ENCODE results near the gene CHRND. TPM values are rescaled to one million over a fixed set of nuclear protein-coding genes. Genes with fewer than 3 reads are reported as not detected.

The CHRND gene
- polyA plus RNA-seq, 12 donors = 67.6 to 182 (median 131) TPM; not detected in 1

- DNase-seq = no peak
Measured at GRCh38 chr2:232540441-232541041, 14.6 kb downstream of the CHRND start.

GRCh38 chr2:232541195-232541960 is 15.4 kb downstream of the CHRND start:
- DNase-seq = no peak

- DNase-seq = no peak
Measured at GRCh38 chr2:232541961-232542714, 16.2 kb downstream of the CHRND start.

GRCh38 chr2:232542715-232543467 is 16.9 kb downstream of the CHRND start:
- no peak for DNase-seq

GRCh38 chr2:232543491-232543890 is 17.5 kb downstream of the CHRND start:
- DNase-seq = no peak

- no peak for DNase-seq
Measured at GRCh38 chr2:232543928-232544631, 18.1 kb downstream of the CHRND start.

GRCh38 chr2:232544674-232545073 is 18.7 kb downstream of the CHRND start:
- DNase-seq = no peak

- no peak for DNase-seq
Measured at GRCh38 chr2:232545511-232546375, 19.8 kb downstream of the CHRND start.

GRCh38 chr2:232547991-232548390 is 22.0 kb downstream of the CHRND start:
- DNase-seq = no peak

- no peak for DNase-seq
Measured at GRCh38 chr2:232549655-232550353, 23.8 kb downstream of the CHRND start.

- DNase-seq = peak; percentile 96
Measured at GRCh38 chr2:232550354-232551249, 24.6 kb downstream of the CHRND start, which contains the start of the genes EIF4E2 and TIGD1. Gene EIF4E2, plus strand, starts transcription at chr2:232550689. Its CDS starts 36 bp downstream, at chr2:232550725. Gene TIGD1, minus strand, starts transcription at chr2:232550557. Its CDS starts 675 bp downstream, at chr2:232549882.

GRCh38 chr2:232551250-232551638 is 25.3 kb downstream of the CHRND start:
- DNase-seq = no peak

- no peak for DNase-seq
Measured at GRCh38 chr2:232551776-232552175, 25.8 kb downstream of the CHRND start.

GRCh38 chr2:232556426-232556825 is 30.5 kb downstream of the CHRND start:
- DNase-seq = no peak

GRCh38 chr2:232562515-232563151 is 36.7 kb downstream of the CHRND start:
- DNase-seq = no peak

- DNase-seq = no peak
Measured at GRCh38 chr2:232563580-232563979, 37.6 kb downstream of the CHRND start.

GRCh38 chr2:232567721-232568120 is 41.8 kb downstream of the CHRND start:
- no peak for DNase-seq

- no peak for DNase-seq
Measured at GRCh38 chr2:232568161-232568560, 42.2 kb downstream of the CHRND start.
